ENCODE data around the gene ALDOB.

GRCh38 chr9:101371813-101372212, 63.8 kb downstream of the ALDOB start:
- TF ChIP-seq BRCA1 (CRISPR knock-in tag; IDR thresholded peaks at IDR 0.05) (no peak), PLRG1 (conservative IDR thresholded peaks at IDR 0.05) (no peak), MAFF (IDR thresholded peaks at IDR 0.05; ENCODE audit: low read depth, low read length) (no peak)
